Left kidney (tissue), 8 donors: ENCODE results near the gene HIKESHI. TPM values are rescaled to one million over a fixed set of nuclear protein-coding genes. Genes with fewer than 3 reads are reported as not detected.
"Not testable (repeated sequence)": the region's sequence is repeated elsewhere in the genome, so short reads cannot be mapped to it uniquely, and the experiment has no call there.

Experiments
- DNase-seq: peaks from one replicate; pipeline ENCODE4 v3.0.0-alpha.2; 2013
- long read RNA-seq, 8 donors: transcript quantifications; one replicate each; lab custom pipeline, GENCODE V29; 2026
- polyA plus RNA-seq: library from polyadenylated mRNA; unstranded; fragments of 120-200 nt; gene quantifications from one replicate; pipeline ENCODE4 v1.2.1, GENCODE V29; 2013; ENCODE audit not compliant: insufficient read length

HIKESHI gene
- polyA plus RNA-seq: 54.9 TPM
- long read RNA-seq, donor 1, transcript HIKESHI-201 (5 exons, 1,113 nt): major isoform, 38 of 54 reads
- long read RNA-seq, donor 1, partial matches to known transcripts: 10 of 54 reads
- long read RNA-seq, donor 1, other reads (novel, unspliced or antisense): 0 of 54 reads
- long read RNA-seq, donor 2, transcript HIKESHI-205 (4 exons, 715 nt): minor isoform, 7 of 78 reads
- long read RNA-seq, donor 2, transcript HIKESHI-201 (5 exons, 1,113 nt): major isoform, 33 of 78 reads
- long read RNA-seq, donor 2, partial matches to known transcripts: 34 of 78 reads
- long read RNA-seq, donor 2, other reads (novel, unspliced or antisense): 0 of 78 reads
- long read RNA-seq, donor 3, transcript HIKESHI-201 (5 exons, 1,113 nt): major isoform, 16 of 40 reads
- long read RNA-seq, donor 3, partial matches to known transcripts: 18 of 40 reads
- long read RNA-seq, donor 3, other reads (novel, unspliced or antisense): 0 of 40 reads
- long read RNA-seq, donor 4, partial matches to known transcripts: 0 of 4 reads
- long read RNA-seq, donor 4, other reads (novel, unspliced or antisense): 0 of 4 reads
- long read RNA-seq, donor 5, transcript HIKESHI-207 (4 exons, 1,694 nt): minor isoform, 7 of 128 reads
- long read RNA-seq, donor 5, transcript HIKESHI-201 (5 exons, 1,113 nt): major isoform, 52 of 128 reads
- long read RNA-seq, donor 5, transcript HIKESHI-205 (4 exons, 715 nt): minor isoform, 5 of 128 reads
- long read RNA-seq, donor 5, partial matches to known transcripts: 60 of 128 reads
- long read RNA-seq, donor 5, other reads (novel, unspliced or antisense): 0 of 128 reads
- long read RNA-seq, donor 6, transcript HIKESHI-201 (5 exons, 1,113 nt): major isoform, 49 of 83 reads
- long read RNA-seq, donor 6, transcript HIKESHI-207 (4 exons, 1,694 nt): minor isoform, 5 of 83 reads
- long read RNA-seq, donor 6, partial matches to known transcripts: 23 of 83 reads
- long read RNA-seq, donor 6, other reads (novel, unspliced or antisense): 0 of 83 reads
- long read RNA-seq, donor 7, transcript HIKESHI-201 (5 exons, 1,113 nt): major isoform, 41 of 83 reads
- long read RNA-seq, donor 7, transcript HIKESHI-207 (4 exons, 1,694 nt): minor isoform, 6 of 83 reads
- long read RNA-seq, donor 7, partial matches to known transcripts: 30 of 83 reads
- long read RNA-seq, donor 7, other reads (novel, unspliced or antisense): 0 of 83 reads
- long read RNA-seq, donor 8, transcript HIKESHI-201 (5 exons, 1,113 nt): major isoform, 16 of 28 reads
- long read RNA-seq, donor 8, partial matches to known transcripts: 9 of 28 reads
- long read RNA-seq, donor 8, other reads (novel, unspliced or antisense): 0 of 28 reads

GRCh38 chr11:86302092-86302793 is at the start of gene HIKESHI:
TSS of gene HIKESHI (plus strand) at chr11:86302240. CDS start at chr11:86302449, 209 bp downstream.
- peak; percentile 99 for DNase-seq

- DNase-seq: no peak
Measured at GRCh38 chr11:86255896-86256295, 46.1 kb upstream of the HIKESHI start.

GRCh38 chr11:86256608-86257007 is 45.4 kb upstream of the HIKESHI start:
- DNase-seq: no peak

- DNase-seq: no peak
Measured at GRCh38 chr11:86257446-86257845, 44.6 kb upstream of the HIKESHI start.

GRCh38 chr11:86259730-86260129 is 42.3 kb upstream of the HIKESHI start:
- no peak for DNase-seq

- DNase-seq: no peak
Measured at GRCh38 chr11:86261328-86261727, 40.7 kb upstream of the HIKESHI start.

- no peak for DNase-seq
Measured at GRCh38 chr11:86262387-86262786, 39.7 kb upstream of the HIKESHI start.

- DNase-seq: no peak
Measured at GRCh38 chr11:86264649-86265048, 37.4 kb upstream of the HIKESHI start.

GRCh38 chr11:86265194-86265593 is 36.8 kb upstream of the HIKESHI start:
- no peak for DNase-seq

- DNase-seq: no peak
Measured at GRCh38 chr11:86269645-86270044, 32.4 kb upstream of the HIKESHI start.

GRCh38 chr11:86274503-86274902 is 27.5 kb upstream of the HIKESHI start:
- no peak for DNase-seq

- no peak for DNase-seq
Measured at GRCh38 chr11:86274999-86275398, 27.0 kb upstream of the HIKESHI start.

GRCh38 chr11:86275493-86276370 is 26.3 kb upstream of the HIKESHI start:
- no peak for DNase-seq

GRCh38 chr11:86277741-86278140 is 24.3 kb upstream of the HIKESHI start:
- DNase-seq: no peak

- DNase-seq: no peak
Measured at GRCh38 chr11:86278226-86278625, 23.8 kb upstream of the HIKESHI start.

- no peak for DNase-seq
Measured at GRCh38 chr11:86279747-86280146, 22.3 kb upstream of the HIKESHI start.

- DNase-seq: no peak
Measured at GRCh38 chr11:86287468-86287796, 14.6 kb upstream of the HIKESHI start.

GRCh38 chr11:86288776-86289507 is 13.1 kb upstream of the HIKESHI start:
- no peak for DNase-seq

GRCh38 chr11:86289508-86290280 is 12.3 kb upstream of the HIKESHI start:
- DNase-seq: not testable (repeated sequence)
